ENCODE measurements around the gene ITPKA.
A peak's percentile ranks its signal among the peaks of the same experiment; 100 is the strongest.

ITPKA gene

GRCh38 chr15:41511331-41511898 lies 17.7 kb downstream of the ITPKA start:
- Histone ChIP-seq H3K9ac (ENCODE audit: low read depth, low read length) (peak overlapping the region; percentile 27; the same call in 1 of the 2 replicates), H3K4me1 (ENCODE audit: insufficient read depth, low read length) (no peaks in the 10 kb centered on the region), H3K9me3 (ENCODE audit: control insufficient read depth, insufficient read depth, low read length) (no peaks in the 10 kb centered on the region), H3K36me3 (ENCODE audit: insufficient read depth, low read length) (no peaks in the 10 kb centered on the region)

GRCh38 chr15:41511899-41512369 lies 18.3 kb downstream of the ITPKA start:
- no peaks in the 10 kb centered on the region for H3K36me3 ChIP-seq (ENCODE audit: insufficient read depth, low read length)
- peak overlapping the region; percentile 33; the same call in 1 of the 2 replicates for H3K9ac ChIP-seq (ENCODE audit: low read depth, low read length)
- H3K4me1 ChIP-seq (ENCODE audit: insufficient read depth, low read length) = no peaks in the 10 kb centered on the region
- no peaks in the 10 kb centered on the region for H3K9me3 ChIP-seq (ENCODE audit: control insufficient read depth, insufficient read depth, low read length)

DNA sequence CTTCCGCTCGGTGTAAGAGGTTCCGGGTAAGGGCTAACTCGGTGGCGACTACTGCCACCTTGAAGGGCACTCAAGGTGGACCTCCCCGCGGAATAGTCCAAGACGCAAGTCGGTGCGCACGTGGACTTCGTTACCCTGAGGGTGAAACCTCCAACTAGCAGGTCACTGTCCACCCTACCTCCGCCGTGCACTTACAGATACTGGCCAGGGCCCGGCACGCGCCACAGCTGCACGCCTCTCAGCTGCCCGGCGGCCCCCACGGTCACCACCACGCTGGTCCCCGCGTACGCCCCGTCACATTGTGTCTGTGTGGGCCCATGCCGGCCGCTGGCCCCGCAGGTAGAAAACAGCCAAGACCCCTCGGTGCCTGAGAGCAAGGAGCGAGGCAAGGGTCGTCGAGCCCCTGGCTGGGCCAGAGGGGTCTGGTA lies 18.9 kb downstream of the ITPKA start:
- Histone ChIP-seq H3K9me3 (ENCODE audit: control insufficient read depth, insufficient read depth, low read length) (no peaks in the 10 kb centered on the region), H3K4me1 (ENCODE audit: insufficient read depth, low read length) (no peaks in the 10 kb centered on the region), H3K9ac (ENCODE audit: low read depth, low read length) (peak overlapping the region; percentile 41; the same call in 1 of the 2 replicates), H3K36me3 (ENCODE audit: insufficient read depth, low read length) (no peaks in the 10 kb centered on the region)

GRCh38 chr15:41512940-41513505 lies 19.3 kb downstream of the ITPKA start:
- Histone ChIP-seq H3K9me3 (ENCODE audit: control insufficient read depth, insufficient read depth, low read length) (no peaks in the 10 kb centered on the region), H3K4me1 (ENCODE audit: insufficient read depth, low read length) (no peaks in the 10 kb centered on the region), H3K36me3 (ENCODE audit: insufficient read depth, low read length) (no peaks in the 10 kb centered on the region), H3K9ac (ENCODE audit: low read depth, low read length) (peak overlapping the region; percentile 41; the same call in 1 of the 2 replicates)

DNA sequence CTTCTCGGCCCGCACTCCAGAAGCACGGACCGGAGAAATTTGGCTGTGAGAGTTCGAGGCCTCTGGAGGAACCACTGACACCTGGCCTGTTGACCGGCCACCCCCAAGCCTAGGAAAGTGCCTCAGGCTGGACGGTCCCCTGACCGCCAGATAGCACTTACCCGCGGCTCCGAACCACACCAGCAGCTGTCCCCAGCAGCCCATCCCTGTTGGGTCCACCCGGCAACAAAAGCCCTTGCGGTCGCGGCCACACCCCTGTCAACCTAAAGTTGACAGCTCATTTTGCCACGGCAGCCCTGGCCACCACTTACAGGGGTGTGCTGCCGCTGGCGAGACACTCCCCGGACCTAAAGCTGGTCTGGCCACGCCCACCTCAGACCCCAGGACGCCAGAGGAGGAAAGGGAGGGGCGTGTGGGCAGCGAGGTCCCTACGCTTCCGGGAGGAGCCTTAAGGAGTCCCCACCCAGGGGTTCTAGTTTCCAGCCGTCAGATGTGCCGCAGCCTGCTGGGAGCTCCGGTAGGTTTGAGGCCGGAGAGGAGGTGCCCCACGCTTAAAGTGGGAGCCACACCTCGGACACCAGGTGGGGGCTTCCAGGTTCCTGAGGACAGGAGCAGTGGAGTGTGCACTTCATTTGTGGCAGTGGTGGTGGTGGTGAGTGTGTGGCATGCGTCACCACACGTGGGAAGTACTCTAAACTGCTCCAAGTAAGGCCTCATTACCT lies 20.0 kb downstream of the ITPKA start, which contains the start of gene LTK:
TSS of gene LTK (minus strand) at position 322 of the 722 bp plus-strand sequence. CDS start at position 204, 118 bp downstream.
- Histone ChIP-seq H3K4me1 (ENCODE audit: insufficient read depth, low read length) (no peaks in the 10 kb centered on the region), H3K36me3 (ENCODE audit: insufficient read depth, low read length) (no peaks in the 10 kb centered on the region), H3K9ac (ENCODE audit: low read depth, low read length) (peak within 1 kb of the TSS; percentile 41; the same call in 1 of the 2 replicates)

DNA sequence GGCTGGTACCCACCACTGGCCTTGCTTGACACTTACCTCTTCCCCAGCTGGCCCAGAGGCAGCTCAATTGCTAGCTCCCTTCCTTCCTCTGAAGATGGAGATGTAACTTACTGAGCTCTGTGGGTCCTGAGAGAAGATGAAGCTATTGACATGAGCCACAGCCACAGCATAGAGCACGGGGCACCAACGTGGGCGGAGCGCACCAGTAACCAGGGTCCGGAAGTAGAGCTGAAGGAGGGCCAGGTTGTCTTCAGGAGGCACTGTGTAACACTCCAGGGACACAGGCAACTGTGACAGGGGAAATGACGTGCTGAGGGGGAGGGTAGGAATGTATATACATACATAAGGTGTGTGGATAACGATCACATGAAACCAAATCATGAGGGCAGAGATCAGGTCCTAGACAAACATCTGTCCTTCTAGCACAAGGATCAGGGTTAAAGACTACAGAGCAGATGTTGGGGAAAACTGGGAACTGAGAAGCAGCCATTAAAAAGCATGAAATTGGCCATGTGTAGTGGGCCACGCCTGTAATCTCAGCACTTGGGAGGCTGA lies 24.3 kb downstream of the ITPKA start:
- no peaks in the 10 kb centered on the region for H3K36me3 ChIP-seq (ENCODE audit: insufficient read depth, low read length)
- no peaks in the 10 kb centered on the region for H3K4me1 ChIP-seq (ENCODE audit: insufficient read depth, low read length)
- no peaks in the 10 kb centered on the region for H3K9me3 ChIP-seq (ENCODE audit: control insufficient read depth, insufficient read depth, low read length)

More for the DNA sequence above, 20.0 kb downstream of the ITPKA start, which contains the start of gene LTK:
- H3K9me3 ChIP-seq (ENCODE audit: control insufficient read depth, insufficient read depth, low read length) = no peaks in the 10 kb centered on the region

GRCh38 chr15:41520636-41521035 lies 27.0 kb downstream of the ITPKA start:
- H3K4me1 ChIP-seq (ENCODE audit: insufficient read depth, low read length) = no peaks in the 10 kb centered on the region
- H3K9me3 ChIP-seq (ENCODE audit: control insufficient read depth, insufficient read depth, low read length) = no peaks in the 10 kb centered on the region
- H3K9ac ChIP-seq (ENCODE audit: low read depth, low read length) = no peak overlapping the region
- H3K36me3 ChIP-seq (ENCODE audit: insufficient read depth, low read length) = no peaks in the 10 kb centered on the region

More for the DNA sequence above, 24.3 kb downstream of the ITPKA start:
- H3K9ac ChIP-seq (ENCODE audit: low read depth, low read length) = no peak overlapping the region

- Histone ChIP-seq H3K36me3 (ENCODE audit: insufficient read depth, low read length) (peaks cover under 1% of the 10 kb centered on the region), H3K9me3 (ENCODE audit: control insufficient read depth, insufficient read depth, low read length) (no peaks in the 10 kb centered on the region), H3K4me1 (ENCODE audit: insufficient read depth, low read length) (no peaks in the 10 kb centered on the region), H3K9ac (ENCODE audit: low read depth, low read length) (no peak overlapping the region)
These were observed 27.9 kb downstream of the ITPKA start for GRCh38 chr15:41521614-41522013.

- H3K4me1 ChIP-seq (ENCODE audit: insufficient read depth, low read length) = no peaks in the 10 kb centered on the region
- H3K9me3 ChIP-seq (ENCODE audit: control insufficient read depth, insufficient read depth, low read length) = no peaks in the 10 kb centered on the region
- no peak overlapping the region for H3K9ac ChIP-seq (ENCODE audit: low read depth, low read length)
- peaks cover 3% of the 10 kb centered on the region for H3K36me3 ChIP-seq (ENCODE audit: insufficient read depth, low read length)
These were observed 29.4 kb downstream of the ITPKA start for GRCh38 chr15:41523097-41523496.

DNA sequence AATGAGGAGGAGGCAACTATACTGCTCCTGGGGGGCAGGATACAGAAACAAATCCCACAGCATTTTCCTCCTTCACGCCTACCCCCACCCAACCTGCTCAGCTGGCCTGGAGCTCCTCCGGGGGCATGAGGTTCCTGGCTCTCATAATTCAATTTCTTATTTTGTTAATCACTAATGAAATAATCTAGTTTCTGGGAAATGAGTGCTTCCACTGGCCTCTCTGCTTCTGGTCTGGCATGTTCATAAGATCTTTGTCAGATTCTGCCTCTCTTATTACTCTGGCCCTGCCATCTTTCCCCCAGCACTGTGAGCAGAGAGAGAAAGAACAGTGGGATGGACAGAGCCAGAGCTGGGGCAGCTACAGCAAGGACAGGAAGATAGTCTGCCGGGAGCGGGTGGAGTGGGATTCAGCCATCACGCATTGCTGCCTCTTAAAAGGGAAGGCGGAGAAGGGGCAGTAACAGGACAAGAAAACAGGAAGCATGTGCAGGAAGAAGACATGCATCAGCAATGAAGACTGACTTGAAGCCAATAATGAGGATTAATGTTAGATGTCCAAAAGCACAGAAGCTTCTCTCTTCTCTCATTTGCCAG lies 36.8 kb downstream of the ITPKA start:
- H3K9me3 ChIP-seq (ENCODE audit: control insufficient read depth, insufficient read depth, low read length) = no peaks in the 10 kb centered on the region
- no peak overlapping the region for H3K9ac ChIP-seq (ENCODE audit: low read depth, low read length)
- no peaks in the 10 kb centered on the region for H3K4me1 ChIP-seq (ENCODE audit: insufficient read depth, low read length)
- peaks cover 23% of the 10 kb centered on the region for H3K36me3 ChIP-seq (ENCODE audit: insufficient read depth, low read length)

DNA sequence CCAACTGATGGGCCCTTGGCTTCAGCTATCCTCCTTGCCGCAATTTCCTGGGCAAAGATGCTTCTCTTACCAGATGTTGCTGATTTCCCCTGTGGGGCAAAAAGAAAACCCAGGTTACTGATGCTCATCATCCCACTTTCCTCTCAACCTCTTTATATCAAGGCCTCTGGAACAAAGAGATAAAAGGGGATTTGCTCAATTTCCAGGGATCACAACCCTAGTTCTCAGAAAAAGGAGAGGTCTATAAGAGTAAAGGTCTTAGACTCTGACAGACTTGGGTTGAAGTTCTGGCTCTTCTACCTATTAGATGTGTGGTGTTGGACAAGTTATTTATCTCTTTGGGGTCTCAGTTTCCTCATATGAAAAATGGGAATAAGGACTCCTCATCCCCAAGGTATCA lies 41.9 kb downstream of the ITPKA start:
- Histone ChIP-seq H3K4me1 (ENCODE audit: insufficient read depth, low read length) (no peaks in the 10 kb centered on the region), H3K36me3 (ENCODE audit: insufficient read depth, low read length) (peaks cover 13% of the 10 kb centered on the region), H3K9me3 (ENCODE audit: control insufficient read depth, insufficient read depth, low read length) (no peaks in the 10 kb centered on the region)

DNA sequence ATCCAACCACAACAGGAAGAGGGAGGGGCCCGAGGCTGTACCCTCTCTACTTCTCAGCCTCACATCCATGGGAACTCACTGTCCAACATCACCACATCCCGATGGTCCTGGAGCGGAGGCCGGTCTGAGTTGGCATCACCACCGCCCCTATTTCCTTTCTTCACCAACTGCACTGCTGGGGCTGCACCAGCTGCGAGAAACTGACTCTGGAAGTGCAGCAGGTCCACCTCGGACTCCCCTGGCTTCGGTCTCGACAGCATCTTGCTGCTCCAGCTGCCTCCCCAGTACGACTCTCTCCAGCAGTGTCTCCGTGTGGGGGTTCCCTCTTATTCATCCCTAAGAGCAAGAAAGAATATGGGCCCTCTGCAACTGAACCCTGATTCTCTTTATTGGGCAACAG lies 43.2 kb downstream of the ITPKA start:
- H3K4me1 ChIP-seq (ENCODE audit: insufficient read depth, low read length) = no peaks in the 10 kb centered on the region
- no peaks in the 10 kb centered on the region for H3K9me3 ChIP-seq (ENCODE audit: control insufficient read depth, insufficient read depth, low read length)
- peaks cover 13% of the 10 kb centered on the region for H3K36me3 ChIP-seq (ENCODE audit: insufficient read depth, low read length)
- H3K9ac ChIP-seq (ENCODE audit: low read depth, low read length) = no peak overlapping the region

More for the DNA sequence above, 41.9 kb downstream of the ITPKA start:
- no peak overlapping the region for H3K9ac ChIP-seq (ENCODE audit: low read depth, low read length)

DNA sequence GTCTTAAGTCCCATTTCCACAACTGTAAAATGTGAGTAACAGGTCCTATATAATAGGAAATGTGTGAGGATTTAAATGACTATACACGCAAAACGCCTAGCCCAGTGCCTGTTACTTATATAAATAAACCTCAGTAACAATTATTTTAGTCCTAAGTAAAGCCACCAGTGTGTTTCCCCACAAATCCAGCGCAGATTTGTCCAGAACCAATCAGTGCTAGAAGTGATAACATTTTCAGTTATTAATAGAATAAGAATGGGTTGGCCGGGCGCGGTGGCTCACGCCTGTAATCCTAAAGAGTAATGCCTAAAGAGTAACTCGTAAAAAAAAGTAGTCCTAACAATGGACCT lies 49.8 kb downstream of the ITPKA start:
- Histone ChIP-seq H3K9me3 (ENCODE audit: control insufficient read depth, insufficient read depth, low read length) (no peaks in the 10 kb centered on the region), H3K9ac (ENCODE audit: low read depth, low read length) (peak overlapping the region; percentile 96), H3K4me1 (ENCODE audit: insufficient read depth, low read length) (no peaks in the 10 kb centered on the region), H3K36me3 (ENCODE audit: insufficient read depth, low read length) (no peaks in the 10 kb centered on the region; the same call in 1 of the 2 replicates)

GRCh38 chr15:41544650-41545015 lies 51.0 kb downstream of the ITPKA start:
- Histone ChIP-seq H3K36me3 (ENCODE audit: insufficient read depth, low read length) (no peaks in the 10 kb centered on the region; the same call in 1 of the 2 replicates), H3K9me3 (ENCODE audit: control insufficient read depth, insufficient read depth, low read length) (no peaks in the 10 kb centered on the region), H3K9ac (ENCODE audit: low read depth, low read length) (no peak overlapping the region; the same call in 1 of the 2 replicates), H3K4me1 (ENCODE audit: insufficient read depth, low read length) (no peaks in the 10 kb centered on the region)

Data from ES-I3 (cell line).